ENCODE results near the gene CCDC170.
"Not testable (repeated sequence)": the region's sequence is repeated elsewhere in the genome, so short reads cannot be mapped to it uniquely, and the experiment has no call there.

The CCDC170 gene

DNA sequence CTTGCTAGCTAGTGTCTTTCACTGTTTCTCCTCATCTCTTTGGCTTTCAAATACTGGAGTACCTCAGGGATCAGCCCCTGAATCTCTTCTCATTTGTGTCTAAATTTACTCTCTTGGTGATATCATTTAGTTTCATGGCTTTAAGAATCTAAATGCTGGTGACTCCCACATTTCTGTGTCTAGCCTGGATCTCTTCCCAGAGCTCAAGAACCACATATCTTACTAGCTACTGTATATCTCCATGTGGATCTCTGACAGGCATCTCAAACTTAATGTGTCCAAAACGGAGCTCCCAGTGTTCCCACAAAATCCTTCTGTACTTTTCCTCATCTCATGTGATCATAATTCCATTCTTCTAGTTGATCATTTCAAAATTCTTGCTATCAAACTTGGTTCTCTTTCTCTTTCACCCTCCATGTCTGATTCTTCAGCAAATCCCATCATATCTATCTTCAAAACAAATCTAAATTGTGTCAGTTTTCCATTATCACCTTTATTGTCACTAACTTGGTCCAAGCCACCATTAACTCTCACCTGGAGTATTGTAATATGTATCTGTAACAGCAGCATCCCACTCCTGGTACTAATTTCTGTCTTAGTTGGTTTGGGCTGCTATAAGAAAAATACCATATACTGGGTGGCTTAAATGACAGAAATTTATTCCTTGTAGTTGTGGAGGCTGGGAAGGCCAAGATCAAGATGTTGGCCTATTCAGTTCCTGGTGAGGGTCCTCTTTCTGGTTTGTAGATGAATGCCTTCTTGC lies 45.9 kb downstream of the CCDC170 start:
- Histone ChIP-seq H3K36me3 (no peaks in the 10 kb centered on the region), H3K27me3 (ENCODE audit: insufficient read depth, low read depth, severe bottlenecking) (no peaks in the 10 kb centered on the region), H3K27ac (no peak overlapping the region), H3K9me3 (ENCODE audit: severe bottlenecking) (peaks cover 3% of the 10 kb centered on the region), H3K4me3 (ENCODE audit: low read depth, low read length) (no peak overlapping the region)
- DNase-seq: no peak
- TF ChIP-seq, protein P1, sequence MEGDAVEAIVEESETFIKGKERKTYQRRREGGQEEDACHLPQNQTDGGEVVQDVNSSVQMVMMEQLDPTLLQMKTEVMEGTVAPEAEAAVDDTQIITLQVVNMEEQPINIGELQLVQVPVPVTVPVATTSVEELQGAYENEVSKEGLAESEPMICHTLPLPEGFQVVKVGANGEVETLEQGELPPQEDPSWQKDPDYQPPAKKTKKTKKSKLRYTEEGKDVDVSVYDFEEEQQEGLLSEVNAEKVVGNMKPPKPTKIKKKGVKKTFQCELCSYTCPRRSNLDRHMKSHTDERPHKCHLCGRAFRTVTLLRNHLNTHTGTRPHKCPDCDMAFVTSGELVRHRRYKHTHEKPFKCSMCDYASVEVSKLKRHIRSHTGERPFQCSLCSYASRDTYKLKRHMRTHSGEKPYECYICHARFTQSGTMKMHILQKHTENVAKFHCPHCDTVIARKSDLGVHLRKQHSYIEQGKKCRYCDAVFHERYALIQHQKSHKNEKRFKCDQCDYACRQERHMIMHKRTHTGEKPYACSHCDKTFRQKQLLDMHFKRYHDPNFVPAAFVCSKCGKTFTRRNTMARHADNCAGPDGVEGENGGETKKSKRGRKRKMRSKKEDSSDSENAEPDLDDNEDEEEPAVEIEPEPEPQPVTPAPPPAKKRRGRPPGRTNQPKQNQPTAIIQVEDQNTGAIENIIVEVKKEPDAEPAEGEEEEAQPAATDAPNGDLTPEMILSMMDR (IDR thresholded peaks at IDR 0.05; ENCODE audit: low read depth, low read length): no peak

DNA sequence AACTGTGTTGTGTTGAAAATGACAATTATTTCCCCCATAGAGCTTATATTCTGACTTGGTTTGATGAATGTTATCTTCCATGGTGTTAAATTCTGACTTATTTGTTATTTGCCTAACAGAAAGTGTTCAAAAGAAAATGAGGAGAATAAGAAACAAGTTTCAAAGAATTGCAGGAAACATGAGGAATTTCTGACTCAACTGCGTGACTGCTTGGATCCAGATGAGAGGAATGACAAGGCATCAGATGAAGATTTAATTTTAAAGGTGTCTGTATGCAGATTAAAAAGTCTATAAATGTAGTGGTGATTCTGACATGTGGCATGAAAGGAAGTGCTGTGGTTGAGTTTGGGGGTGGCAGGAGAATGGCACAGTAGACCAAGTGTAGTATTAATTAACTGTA lies 50.6 kb downstream of the CCDC170 start:
- TF ChIP-seq, protein P1 (IDR thresholded peaks at IDR 0.05; ENCODE audit: low read depth, low read length): no peak
- Histone ChIP-seq H3K36me3 (no peaks in the 10 kb centered on the region), H3K27ac (no peak overlapping the region), H3K9me3 (ENCODE audit: severe bottlenecking) (peaks cover 3% of the 10 kb centered on the region), H3K4me3 (ENCODE audit: low read depth, low read length) (no peak overlapping the region), H3K27me3 (ENCODE audit: insufficient read depth, low read depth, severe bottlenecking) (no peaks in the 10 kb centered on the region)
- no peak for DNase-seq

DNA sequence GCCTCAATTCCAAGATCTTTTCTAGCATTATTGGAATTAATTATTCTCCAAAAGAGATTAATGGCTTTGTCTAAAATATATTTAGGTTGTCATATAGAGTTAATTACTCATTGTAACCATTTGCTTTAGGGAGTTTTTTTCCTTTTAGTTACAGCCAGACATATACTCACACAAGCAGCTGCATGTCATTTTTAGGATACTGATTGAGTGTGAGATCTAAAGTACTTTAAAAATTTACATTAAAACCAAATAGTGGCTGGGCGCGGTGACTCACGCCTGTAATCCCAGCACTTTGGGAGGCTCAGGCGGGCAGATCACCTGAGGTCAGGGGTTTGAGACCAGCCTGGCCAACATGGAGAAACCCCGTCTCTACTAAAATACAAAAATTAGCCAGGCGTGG lies 51.1 kb downstream of the CCDC170 start:
- not testable (repeated sequence) for H3K9me3 ChIP-seq (ENCODE audit: severe bottlenecking); DNase-seq; H3K36me3 ChIP-seq; H3K4me3 ChIP-seq (ENCODE audit: low read depth, low read length); H3K27me3 ChIP-seq (ENCODE audit: insufficient read depth, low read depth, severe bottlenecking); H3K27ac ChIP-seq

DNA sequence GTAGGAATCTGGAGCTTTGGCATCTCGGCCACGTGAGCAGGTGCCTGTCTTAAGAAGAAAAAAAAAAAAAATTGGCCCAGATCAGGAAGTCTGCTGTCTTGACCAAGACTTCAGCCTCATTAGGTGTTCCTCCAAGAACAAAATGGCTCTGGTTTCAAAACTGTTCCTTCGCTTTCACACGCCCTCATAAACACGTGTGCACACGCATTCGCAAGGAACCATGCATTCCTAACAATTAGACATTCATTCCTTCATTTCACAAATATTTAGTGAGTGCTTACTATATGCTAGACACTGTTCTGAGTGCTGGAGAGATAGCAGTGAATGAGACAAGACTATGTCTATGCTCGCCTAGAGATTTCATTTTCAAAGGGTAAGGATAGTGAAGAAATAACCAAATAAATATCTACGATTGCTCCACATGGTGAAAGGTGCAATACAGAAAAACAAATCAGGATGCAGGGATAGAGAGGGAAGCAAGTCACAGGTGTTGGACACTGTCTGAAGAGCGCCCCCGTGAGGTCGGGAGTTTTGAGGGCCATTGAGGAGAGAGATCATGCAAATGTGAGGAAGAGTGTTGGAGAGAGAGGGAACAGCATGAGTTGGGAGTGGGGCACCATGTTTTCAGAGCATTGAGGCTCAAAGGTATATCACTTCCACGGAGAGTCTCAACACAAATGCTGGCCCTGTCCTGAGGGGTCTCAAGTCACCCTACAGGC lies 53.3 kb downstream of the CCDC170 start:
- TF ChIP-seq, protein P1 (IDR thresholded peaks at IDR 0.05; ENCODE audit: low read depth, low read length): no peak
- Histone ChIP-seq H3K36me3 (no peaks in the 10 kb centered on the region), H3K9me3 (ENCODE audit: severe bottlenecking) (no peaks in the 10 kb centered on the region), H3K27me3 (ENCODE audit: insufficient read depth, low read depth, severe bottlenecking) (no peaks in the 10 kb centered on the region), H3K4me3 (ENCODE audit: low read depth, low read length) (no peak overlapping the region), H3K27ac (no peak overlapping the region)
- no peak for DNase-seq

DNA sequence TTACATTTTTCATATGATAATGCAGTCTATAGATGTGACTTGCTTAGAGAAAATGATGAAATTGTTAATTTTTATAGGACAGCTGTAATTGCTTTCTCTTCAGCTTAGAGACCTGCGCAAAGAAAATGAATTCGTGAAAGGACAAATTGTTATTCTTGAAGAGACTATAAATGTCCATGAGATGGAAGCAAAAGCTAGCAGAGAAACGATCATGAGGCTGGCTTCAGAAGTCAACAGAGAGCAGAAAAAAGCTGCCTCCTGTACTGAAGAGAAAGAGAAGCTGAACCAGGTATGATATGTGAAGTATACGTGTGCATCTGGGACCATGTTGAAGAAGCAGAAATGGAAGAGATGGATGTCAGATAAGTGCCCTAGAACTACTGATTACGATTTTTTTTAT lies 54.4 kb downstream of the CCDC170 start:
- H3K36me3 ChIP-seq: no peaks in the 10 kb centered on the region
- no peak for DNase-seq
- H3K27ac ChIP-seq: no peak overlapping the region
- TF ChIP-seq, protein P1 (IDR thresholded peaks at IDR 0.05; ENCODE audit: low read depth, low read length): no peak
- no peaks in the 10 kb centered on the region for H3K27me3 ChIP-seq (ENCODE audit: insufficient read depth, low read depth, severe bottlenecking)
- H3K9me3 ChIP-seq (ENCODE audit: severe bottlenecking): no peaks in the 10 kb centered on the region
- no peak overlapping the region for H3K4me3 ChIP-seq (ENCODE audit: low read depth, low read length)

DNA sequence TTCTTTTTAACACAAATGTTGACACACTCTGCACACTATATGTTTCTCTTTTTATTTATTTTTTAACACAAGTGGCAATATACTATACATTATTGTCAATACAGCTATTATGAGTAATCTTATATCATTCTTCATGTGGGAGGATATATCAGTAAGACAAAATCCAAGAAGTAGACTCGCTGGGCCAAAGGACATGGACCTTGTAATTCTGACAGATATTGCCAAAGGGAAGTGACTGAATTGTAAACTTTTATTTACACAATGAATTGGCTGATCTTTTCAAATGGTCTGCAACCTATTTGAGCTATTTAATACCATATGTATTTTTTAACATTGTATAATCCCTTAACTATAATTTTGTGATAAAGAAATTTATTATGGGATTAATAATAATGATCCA lies 56.0 kb downstream of the CCDC170 start:
- no peak overlapping the region for H3K27ac ChIP-seq
- H3K27me3 ChIP-seq (ENCODE audit: insufficient read depth, low read depth, severe bottlenecking): no peaks in the 10 kb centered on the region
- TF ChIP-seq, protein P1 (IDR thresholded peaks at IDR 0.05; ENCODE audit: low read depth, low read length): no peak
- no peaks in the 10 kb centered on the region for H3K9me3 ChIP-seq (ENCODE audit: severe bottlenecking)
- no peak overlapping the region for H3K4me3 ChIP-seq (ENCODE audit: low read depth, low read length)
- H3K36me3 ChIP-seq: no peaks in the 10 kb centered on the region
- DNase-seq: no peak

Data from WERI-Rb-1 (cell line).